Bronchial epithelial cell (primary cell): ENCODE data around the gene REEP3. TPM values are rescaled to one million over a fixed set of nuclear protein-coding genes. Genes with fewer than 3 reads are reported as not detected.

ENCODE experiments used
- DNase-seq: peaks from one replicate; pipeline ENCODE4 v3.0.0-alpha.2; 2010; ENCODE audit warnings: low read depth
- FAIRE-seq: peaks from 2 replicates; lab custom pipeline; 2011; peaks lifted over from hg19 to GRCh38; lab: Jason Lieb, UNC
- H3K27me3 ChIP-seq: 2 replicates; pipeline ENCODE4 v1.5.1; 2011; ENCODE audit warnings: low read length; ENCODE audit not compliant: control insufficient read depth, insufficient read depth
- H3K36me3 ChIP-seq: 2 replicates; pipeline ENCODE4 v1.5.1; 2011; ENCODE audit warnings: low read length; ENCODE audit not compliant: control insufficient read depth, insufficient read depth
- H3K4me3 ChIP-seq: 2 replicates; pipeline ENCODE4 v1.5.1; 2011; ENCODE audit warnings: mild to moderate bottlenecking, low read depth, low read length, control low read depth
- total RNA-seq: library from RNA; depleted of rRNA; stranded (reverse); fragments of >200 nt; gene quantifications from 2 replicates; pipeline ENCODE4 v1.2.1, GENCODE V29; 2014
- TF ChIP-seq, protein P1 (sequence below): IDR thresholded peaks from 2 replicates; pipeline ENCODE4 v1.5.1; 2011; ENCODE audit warnings: mild to moderate bottlenecking, moderate library complexity, low read length, control low read depth, inconsistent platforms; ENCODE audit not compliant: insufficient read depth, severe bottlenecking

The REEP3 gene
- total RNA-seq, 1 donor from 2014 or later = 52.1 TPM

DNA sequence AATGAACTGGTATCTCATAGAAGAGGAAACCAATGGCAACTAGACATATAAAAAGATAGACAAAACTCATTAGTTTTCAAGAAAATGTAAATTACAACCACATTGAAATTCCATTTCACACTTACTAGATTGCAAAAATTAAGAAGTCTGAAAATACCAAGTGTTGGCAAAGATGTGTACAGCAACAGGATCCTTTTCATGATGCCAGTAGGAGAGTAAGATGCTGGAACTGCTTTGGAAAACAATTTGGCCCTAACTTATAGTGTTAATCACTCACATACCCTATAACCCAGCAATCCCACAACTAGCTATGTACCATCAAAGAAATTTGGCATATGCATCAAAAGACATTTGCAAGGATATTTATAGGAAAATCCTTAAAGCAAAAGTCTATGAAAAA is 15.5 kb downstream of the REEP3 start:
- TF ChIP-seq, protein P1, sequence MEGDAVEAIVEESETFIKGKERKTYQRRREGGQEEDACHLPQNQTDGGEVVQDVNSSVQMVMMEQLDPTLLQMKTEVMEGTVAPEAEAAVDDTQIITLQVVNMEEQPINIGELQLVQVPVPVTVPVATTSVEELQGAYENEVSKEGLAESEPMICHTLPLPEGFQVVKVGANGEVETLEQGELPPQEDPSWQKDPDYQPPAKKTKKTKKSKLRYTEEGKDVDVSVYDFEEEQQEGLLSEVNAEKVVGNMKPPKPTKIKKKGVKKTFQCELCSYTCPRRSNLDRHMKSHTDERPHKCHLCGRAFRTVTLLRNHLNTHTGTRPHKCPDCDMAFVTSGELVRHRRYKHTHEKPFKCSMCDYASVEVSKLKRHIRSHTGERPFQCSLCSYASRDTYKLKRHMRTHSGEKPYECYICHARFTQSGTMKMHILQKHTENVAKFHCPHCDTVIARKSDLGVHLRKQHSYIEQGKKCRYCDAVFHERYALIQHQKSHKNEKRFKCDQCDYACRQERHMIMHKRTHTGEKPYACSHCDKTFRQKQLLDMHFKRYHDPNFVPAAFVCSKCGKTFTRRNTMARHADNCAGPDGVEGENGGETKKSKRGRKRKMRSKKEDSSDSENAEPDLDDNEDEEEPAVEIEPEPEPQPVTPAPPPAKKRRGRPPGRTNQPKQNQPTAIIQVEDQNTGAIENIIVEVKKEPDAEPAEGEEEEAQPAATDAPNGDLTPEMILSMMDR = no peak
- DNase-seq = no peak
- no peak for FAIRE-seq
- Histone ChIP-seq H3K4me3 (no peak overlapping the region), H3K36me3 (peaks cover 1% of the 10 kb centered on the region), H3K27me3 (no peaks in the 10 kb centered on the region)

DNA sequence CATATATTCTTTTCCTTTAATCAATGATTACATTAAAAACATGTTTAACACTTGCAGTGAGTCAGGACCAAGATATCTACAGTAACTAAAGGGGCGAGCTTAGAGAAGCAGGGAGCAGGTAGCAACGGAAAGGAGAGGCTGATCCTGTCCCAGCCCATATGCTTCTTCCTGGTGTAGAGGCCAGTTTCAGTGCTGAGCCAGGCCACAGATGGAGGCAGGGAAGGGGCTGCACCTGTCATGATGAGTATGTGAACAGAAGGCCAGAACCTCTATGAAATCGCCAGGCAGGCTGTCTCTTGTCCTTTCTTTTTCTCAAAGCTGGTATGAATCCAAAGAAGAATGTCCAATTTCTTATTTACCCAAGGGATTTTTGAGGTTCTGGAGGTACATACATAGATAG is 16.3 kb downstream of the REEP3 start:
- FAIRE-seq (no peak), DNase-seq (peak; percentile 72)
- H3K27me3 ChIP-seq = no peaks in the 10 kb centered on the region
- TF ChIP-seq, protein P1 = no peak
- H3K36me3 ChIP-seq = peaks cover 1% of the 10 kb centered on the region
- H3K4me3 ChIP-seq = no peak overlapping the region

DNA sequence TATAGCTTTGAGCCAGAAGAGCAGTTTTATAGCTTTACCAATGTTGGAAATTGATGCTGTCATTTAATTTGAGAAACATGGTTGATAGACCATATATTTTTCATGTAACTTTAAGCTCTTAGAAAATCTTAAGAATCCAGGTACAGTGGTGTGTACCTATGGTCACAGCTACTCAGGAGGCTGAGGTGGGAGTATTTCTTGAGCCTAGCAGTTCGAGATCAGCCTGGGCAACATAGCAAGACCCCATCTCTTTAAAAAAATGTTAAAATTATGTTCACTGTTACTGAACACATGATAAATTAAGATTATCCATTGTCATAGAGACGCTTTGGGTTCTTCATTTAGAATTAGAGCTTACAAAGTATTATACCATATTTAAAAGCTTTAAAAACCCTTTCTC is 18.2 kb downstream of the REEP3 start:
- TF ChIP-seq, protein P1 = no peak
- Histone ChIP-seq H3K36me3 (peaks cover 3% of the 10 kb centered on the region), H3K27me3 (no peaks in the 10 kb centered on the region), H3K4me3 (no peak overlapping the region)
- FAIRE-seq = no peak
- no peak for DNase-seq

DNA sequence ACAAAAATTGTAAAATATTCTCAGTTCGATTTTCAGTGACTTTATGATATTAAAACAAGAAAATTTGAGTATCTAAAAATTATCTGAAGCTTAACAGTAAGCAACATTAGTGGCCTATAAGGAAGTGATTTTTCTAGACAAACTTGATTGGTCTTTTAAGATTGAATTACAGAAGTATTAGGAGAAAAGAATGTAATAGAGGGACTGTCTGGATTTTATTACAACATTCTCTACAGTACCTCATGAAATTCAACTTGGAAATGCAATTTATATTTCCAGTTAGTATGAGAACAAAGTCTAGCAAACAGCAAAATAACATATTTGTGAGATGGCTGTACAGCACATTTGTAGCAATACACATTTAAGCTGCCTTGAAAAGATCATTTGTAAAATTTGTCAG is 18.8 kb downstream of the REEP3 start:
- Histone ChIP-seq H3K36me3 (peaks cover 3% of the 10 kb centered on the region), H3K4me3 (no peak overlapping the region), H3K27me3 (no peaks in the 10 kb centered on the region)
- TF ChIP-seq, protein P1 = no peak
- DNase-seq = no peak
- no peak for FAIRE-seq

DNA sequence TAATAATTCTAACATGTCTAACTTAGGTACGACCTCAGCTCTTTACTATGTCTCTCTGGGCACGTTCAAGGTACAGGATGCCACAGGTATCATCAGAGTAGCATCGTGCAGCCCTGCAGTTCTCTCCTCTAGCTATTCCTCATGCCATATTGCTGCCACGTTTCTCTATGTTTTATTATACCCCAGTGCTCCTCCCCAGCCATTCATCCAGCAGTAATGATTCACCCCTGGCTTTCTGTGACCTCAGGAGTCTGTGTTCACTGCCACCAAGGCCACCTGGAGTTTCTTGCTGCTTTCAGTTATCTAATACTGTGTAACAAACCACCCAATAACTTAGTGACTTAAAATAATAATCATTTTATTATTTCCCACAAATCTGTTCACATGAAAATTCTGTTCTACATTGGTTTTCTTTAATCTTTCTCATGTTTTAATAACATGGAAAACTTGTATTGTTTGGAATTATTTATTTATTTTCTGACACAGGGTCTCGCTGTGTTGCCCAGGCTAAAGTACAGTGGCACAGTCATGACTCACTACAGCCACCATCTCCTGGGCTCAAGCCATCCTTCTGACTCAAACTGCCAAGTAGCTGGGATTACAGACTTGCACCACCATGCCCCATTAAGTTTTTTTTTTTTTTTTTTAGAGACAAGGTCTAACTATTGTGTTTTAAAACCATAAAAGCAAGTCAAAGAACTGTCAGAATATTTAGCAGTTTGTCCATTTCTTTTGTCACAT is 21.8 kb downstream of the REEP3 start:
- FAIRE-seq (no peak), DNase-seq (peak; percentile 63)
- H3K4me3 ChIP-seq = no peak overlapping the region
- H3K27me3 ChIP-seq = no peaks in the 10 kb centered on the region
- H3K36me3 ChIP-seq = peaks cover 2% of the 10 kb centered on the region
- TF ChIP-seq, protein P1 = no peak

DNA sequence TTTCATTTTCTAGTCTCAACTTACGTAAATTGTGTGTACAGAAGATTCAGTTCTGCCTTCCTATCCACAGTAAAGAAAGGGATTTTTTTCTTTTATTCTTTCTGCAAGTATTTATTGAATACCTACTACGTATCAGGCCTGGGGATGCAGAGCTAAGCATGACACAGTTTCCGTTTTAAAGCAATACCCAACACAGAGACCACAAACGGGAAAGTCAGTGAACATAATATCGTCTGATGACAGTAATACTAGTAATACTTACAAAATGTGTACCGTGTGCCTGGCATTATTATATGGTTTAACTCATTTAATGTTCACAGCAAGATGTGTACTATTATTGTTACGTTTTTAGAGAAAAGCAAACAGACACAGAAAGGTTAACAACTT is 22.4 kb downstream of the REEP3 start:
- DNase-seq = no peak

More for the DNA sequence above, 22.4 kb downstream of the REEP3 start:
- H3K4me3 ChIP-seq = no peak overlapping the region
- peaks cover 2% of the 10 kb centered on the region for H3K36me3 ChIP-seq
- FAIRE-seq = no peak
- H3K27me3 ChIP-seq = no peaks in the 10 kb centered on the region
- TF ChIP-seq, protein P1 = no peak
